HG02759 (cell line): ENCODE measurements around the gene SMYD5.
"Not testable (repeated sequence)": the region's sequence is repeated elsewhere in the genome, so short reads cannot be mapped to it uniquely, and the experiment has no call there.

Experiments used
- ATAC-seq: cut with Tn5 transposase; IDR thresholded peaks from one replicate; pipeline ENCODE4 v1.9.1; 2021; ENCODE audit warnings: mild to moderate bottlenecking, moderate library complexity; ENCODE audit not compliant: unreplicated experiment

SMYD5 gene

DNA sequence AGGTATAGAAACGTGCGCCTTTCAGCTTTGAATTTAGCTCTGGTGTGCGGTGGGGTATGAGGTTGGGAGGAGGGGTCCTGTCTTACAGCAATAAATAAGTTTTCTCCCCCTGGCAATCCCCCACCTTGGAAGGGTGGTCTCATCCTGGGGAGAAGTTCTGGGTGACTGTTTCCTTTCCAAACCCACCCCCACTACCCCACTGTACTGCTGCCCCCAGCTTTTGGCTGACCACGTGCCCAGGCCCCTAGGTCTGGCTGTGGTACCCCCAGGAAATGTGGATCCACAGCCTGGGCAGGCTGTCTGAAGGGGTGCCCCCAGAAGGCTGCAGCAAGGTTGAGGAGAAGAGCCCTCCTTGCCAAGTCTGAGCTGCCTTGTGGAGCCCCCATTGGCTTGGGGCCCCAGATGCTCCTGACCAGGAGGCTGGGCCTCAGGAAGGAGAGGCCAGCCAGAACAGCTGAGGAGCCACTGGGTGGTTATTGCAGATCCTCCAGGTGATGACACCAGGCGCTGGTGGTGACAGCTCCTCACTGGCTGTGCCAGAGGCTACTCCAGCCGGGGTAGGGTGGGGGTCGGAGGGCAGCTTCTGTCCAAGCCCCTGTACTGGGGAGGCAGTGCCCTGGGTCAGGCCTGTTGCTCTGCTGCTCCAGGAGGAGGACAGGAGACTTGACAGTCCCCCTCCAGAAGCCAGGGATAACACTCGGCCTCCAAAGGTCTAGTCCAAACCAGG, 44.3 kb downstream of the SMYD5 start:
- no peak for ATAC-seq

DNA sequence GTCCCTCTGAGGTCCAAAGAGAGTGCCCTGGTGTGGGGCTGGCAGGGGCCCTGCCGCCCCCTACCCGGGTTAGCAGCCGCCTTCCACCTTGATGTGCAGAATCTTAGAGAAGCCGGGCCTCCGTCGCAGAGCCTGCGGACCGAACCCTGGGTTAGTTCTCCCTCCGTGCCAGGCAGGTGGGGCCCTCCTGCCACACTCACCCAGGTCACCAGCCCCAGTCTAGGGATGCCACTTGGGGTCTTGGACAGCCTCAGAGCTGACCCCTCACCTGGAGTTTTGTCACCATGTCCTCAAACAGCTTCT, 44.8 kb downstream of the SMYD5 start:
- ATAC-seq: no peak

DNA sequence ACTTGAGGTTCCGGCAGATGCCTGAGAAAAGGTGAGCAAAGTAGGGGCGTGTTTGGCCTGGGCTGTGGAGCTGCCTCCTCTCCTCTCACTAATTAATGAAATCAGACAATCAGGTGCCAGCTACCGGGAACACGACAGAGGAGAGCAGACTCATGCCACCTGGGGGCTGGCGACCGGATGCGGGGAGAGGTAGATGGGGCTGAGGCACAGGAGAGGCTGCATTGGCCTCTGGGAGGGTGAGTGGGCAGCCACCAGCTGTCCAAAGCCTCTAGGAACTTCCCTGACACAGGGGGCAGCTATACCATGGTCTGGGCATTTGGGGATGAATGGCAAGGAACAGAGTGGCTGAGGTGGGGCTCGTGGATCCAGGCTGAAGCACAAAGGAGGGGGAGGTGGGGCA, 45.2 kb downstream of the SMYD5 start:
- no peak for ATAC-seq

DNA sequence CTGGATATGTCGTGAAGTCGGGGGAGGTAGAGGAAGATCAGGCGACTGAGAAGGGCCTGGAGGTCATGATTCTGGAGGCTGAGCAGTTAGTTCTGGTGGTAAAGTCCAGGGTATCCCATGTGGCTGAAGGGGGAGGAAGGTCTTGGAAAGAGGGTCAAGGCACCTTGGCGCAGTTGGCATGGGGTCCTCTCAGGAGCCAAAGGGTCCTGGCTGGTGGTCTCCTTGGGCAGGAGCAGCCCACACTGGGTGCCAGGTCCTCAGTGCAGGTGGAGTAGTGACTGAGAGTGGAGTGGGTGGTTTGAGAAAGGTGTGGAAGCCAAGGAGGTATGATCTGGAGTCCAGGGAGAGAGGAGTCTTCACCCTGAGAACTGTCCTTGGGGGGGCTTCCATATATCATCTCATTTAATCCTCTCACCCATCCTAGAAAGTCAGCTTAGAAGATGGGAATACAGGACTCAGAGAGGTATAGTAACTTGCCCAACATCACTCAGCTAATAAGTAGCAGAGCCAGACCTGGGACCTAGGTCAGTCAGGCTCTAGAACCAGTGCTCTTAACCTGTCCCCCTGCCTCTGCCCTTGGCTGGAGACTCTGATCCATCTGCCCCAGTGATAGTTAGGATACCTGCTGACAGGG, 45.8 kb downstream of the SMYD5 start:
- no peak for ATAC-seq

DNA sequence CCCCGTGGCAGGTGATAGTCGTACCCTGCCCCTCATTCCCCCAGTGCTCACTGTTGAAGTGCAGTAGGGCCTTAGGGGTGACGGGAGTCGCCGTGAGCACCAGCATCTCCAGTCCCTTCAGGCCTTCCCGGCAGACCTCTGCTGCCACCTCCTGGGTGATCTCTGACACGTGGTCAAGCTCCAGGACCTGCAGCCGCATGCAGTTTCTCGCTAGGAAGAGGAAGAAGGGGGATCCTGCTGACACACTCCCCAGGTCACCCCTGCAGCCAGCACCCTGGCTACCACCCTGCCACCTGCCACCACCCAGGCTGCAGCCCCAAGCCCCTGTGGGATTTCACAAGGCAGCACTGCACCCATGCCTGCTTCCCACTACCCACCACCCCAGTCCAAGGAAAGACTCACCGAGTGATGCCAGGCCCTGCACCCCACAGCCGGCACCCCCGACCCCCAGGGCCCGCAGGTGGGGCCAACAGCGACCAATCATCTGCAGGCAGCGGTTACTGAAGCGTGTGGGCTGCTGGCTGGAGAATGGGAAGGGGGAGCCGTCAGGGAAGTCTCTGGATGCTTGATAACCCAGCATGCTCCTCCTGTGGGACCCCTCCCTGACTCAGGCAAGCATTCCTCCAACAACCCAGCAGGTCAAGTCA, 46.4 kb downstream of the SMYD5 start:
- no peak for ATAC-seq

DNA sequence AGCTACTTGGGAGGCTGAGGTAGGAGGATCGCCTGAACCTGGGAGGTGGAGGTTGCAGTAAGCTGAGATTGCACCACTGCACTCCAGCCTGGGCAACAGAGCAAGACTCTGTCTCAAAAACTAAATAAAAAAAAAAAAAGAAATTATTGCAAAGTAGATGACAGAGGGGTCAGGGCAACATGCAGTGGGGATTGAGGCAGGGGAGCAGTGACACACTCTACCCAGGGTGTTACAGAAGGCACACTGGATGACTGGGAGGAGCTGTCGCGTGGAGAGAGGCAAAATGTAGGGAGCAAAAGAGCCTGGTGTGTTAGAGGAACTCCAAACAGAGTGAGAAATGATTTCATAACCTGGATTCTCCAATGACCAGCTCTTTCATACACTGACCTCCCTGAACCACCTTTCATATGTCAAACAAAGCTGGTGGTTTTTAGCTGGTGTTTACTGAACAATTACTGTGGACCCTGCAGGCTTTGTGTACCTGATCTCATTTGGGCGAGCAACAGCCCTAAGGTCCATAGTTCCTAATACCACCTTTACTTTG, 48.1 kb downstream of the SMYD5 start:
- ATAC-seq: no peak

DNA sequence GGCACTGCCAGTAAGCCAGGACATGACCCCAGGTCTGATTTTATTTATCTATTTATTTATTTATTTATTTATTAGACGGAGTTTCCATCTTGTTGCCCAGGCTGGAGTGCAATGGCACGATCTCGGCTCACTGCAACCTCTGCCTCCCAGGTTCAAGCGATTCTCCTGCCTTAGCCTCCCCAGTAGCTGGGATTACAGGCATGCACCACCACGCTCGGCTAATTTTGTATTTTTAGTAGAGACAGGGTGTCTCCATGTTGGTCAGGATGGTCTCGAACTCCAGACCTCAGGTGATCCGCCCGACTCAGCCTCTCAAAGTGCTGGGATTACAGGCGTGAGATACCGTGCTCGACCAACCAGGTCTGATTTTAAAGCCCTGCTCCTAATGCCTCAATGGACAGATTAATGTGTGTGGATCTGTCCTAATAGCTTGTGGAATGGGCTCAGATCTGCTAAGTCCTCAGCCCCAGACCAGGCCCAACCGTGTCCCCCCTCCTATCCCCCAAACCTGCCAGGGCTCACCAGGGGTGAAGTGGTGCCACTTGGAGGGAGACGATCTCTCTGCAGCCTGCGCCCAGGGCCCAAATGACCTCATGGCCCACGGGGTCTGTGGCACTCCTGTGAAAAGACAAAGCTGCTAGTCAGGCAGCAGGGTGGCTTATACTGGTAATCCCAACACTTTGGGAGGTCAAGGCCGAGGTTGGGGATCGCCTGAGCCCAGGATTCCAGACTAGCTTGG, 48.8 kb downstream of the SMYD5 start:
- ATAC-seq: not testable (repeated sequence)

DNA sequence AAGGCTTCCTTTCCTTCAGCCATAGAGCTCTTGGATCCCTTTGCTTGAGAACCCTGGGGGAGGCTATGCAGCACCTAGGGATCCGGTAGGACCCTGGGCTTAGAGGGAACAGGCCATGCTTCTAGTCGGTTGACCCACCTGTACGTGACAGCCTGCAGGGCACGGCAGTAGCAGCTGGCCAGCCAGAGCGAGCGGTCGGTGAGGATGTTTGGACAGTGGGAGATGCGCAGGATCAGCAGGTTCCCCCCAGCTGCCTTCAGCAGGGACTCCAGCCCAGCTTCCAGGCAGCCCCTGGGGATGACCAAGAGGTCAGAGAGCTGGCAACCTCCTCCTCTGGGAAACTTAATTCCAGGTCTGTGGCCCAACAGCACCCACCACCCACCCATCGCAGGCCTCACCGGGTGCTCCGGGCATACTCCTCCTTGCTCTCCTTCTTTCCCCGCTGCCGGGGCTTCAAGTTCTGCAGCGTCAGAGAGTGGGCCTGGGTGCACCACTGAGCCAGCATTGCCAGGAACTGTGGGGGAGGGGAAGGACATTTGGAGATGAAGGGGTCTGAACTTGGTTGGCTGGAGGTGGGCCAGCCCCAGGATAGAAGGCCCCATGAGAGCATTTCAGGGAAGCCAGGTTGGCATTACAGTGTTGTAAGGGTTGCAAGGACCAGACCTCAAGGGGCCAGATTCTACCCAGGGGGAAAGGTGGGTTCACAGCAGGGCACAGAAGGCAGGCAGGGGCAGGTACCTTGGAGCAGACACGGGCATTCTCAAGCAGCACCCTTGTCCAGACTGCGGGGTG, 49.7 kb downstream of the SMYD5 start:
- no peak for ATAC-seq

DNA sequence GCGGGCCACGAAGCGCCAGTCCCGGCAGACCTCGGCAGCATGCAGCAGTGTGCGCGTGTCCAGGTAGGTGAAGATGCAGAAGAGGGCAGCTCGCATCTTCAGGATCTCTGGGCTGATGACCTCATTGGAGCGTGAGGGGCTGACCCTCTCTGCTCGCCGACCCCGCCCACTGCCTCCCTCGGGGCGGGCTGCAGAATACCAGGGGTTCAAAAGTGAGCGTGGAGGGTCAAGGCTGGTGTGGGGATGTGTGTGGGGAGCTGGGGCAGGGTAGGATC, 50.2 kb downstream of the SMYD5 start:
- no peak for ATAC-seq

DNA sequence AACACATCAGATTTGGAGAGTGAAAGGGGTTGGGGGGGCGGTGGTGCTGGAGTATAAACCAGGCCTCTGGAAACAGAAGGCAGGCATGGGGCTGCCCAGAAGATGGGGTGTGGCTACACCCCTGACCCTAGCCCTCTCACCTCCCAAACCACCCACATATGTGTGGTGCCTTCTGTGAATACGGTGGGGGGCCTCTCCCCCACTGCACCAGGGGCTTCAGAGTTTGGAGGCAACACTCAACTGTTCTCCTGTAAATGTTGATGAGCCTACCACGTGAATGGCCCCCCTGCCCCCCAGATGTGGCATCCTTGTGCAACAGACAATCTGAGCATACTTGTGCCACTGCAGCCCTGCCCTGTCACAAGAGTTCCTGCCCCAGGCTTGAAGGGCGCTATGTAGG, 50.7 kb downstream of the SMYD5 start:
- no peak for ATAC-seq

DNA sequence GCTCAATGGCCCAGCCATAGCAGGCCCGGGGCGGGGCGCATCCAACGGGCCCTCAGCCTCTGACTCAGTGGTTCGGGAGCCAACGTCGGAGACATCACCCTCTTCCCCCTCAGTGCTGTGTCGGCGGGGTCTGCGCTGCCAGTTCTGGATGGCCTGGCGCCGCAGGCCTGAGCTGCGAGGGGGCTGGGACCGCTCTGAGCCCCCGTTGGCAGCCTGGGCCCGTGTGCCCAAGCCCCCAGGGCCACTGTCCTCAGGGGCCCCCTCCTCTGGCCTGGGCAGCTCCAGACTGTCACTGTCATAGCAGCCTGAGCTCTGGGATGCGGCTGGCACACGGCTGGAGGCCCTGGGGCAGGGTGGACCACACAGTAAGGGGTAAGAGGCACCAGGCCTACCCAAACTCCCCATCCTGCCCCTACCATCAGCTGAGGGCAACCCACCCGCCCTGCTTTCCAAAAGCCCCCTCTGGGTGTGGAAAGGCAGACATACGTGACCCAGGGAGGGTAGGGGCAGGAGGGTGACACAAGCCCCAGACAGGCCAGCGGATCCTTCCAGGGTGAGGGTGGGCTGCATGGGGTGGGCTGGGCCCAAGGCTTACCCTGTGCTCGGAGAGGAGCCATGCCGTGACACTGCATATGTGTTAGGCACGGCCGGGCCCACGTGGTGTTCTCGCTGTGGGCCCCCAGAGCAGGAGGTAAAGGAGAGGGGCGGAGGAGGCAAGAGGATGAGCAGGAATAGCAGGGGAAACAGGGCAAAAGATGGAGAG, 51.4 kb downstream of the SMYD5 start:
- ATAC-seq: no peak

DNA sequence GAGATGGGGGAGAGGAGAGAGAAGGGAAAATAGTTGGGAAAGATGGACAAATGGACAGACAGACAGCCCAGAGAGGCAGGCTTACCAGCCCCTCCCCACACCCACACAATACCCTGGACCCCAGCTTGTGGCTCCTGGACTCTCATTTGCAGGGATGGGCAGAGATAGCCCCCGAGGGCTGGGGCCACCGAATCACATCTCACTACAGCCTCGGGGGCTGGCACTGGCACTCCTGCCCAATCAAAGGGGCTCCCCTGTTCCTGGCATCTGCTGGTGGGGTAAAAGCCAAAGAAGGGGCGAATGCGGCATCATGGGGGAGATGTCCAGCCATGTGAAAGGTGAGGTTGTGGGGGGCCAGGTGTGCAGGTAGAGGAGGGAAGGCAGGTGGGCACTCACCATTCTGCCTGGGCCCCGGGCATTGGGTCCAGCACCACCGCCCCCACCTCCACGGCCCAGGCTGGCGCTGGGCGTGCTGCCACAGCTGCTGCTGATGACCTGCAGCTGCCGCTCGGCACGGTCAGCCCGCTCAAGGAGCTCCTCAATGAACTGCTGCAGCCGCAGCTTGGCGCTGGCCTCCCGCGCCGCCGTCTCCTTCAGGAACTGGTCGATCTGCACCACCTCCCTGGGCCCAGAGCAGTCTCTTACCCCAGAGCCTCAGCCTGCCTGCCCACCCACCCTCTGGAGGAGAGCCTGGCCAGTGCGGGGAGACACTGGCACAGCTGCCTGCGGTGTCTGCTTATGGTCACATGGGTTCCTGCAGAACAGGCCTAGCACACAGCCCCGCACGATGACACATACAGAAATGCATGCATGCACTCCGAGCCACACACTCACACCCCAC, 52.2 kb downstream of the SMYD5 start:
- no peak for ATAC-seq

DNA sequence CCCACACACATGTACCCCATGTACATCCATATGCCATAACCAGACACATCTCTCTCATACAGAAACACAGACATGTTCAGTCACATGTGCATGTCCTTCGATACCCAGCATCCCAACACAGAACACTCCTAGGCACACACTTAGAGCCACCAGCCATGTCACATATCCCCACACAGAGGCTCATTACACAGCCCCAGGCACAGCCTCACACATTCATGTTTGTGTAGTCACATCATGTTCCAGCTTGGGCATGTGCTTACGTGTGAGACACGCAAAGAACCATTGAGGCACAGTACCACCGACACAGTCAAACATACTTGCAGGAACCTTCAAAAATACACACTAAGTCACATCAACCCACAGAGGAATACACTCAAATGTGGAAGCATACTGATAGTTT, 53.0 kb downstream of the SMYD5 start:
- no peak for ATAC-seq

DNA sequence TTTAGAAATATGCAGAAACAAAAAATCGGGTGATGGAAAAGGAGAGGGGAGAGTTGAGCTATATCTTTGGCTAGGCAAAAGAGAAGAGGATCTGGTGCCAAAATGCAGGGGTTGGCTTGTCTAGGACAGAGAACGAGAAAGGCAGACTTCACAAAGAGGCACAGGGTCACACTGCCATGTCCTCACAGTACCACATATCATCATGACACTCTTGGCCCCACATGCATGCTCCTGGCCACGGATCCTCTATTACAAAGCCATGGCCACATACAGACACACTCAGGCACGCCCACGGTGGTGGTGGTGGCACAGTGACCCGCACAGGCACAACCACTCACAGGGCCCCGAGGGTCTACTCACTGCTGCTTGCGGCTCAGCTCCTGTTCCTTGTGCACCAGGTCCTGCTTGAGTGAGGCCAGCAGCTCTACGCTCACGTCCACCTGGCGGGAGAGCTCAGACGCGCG, 54.4 kb downstream of the SMYD5 start:
- ATAC-seq: no peak

DNA sequence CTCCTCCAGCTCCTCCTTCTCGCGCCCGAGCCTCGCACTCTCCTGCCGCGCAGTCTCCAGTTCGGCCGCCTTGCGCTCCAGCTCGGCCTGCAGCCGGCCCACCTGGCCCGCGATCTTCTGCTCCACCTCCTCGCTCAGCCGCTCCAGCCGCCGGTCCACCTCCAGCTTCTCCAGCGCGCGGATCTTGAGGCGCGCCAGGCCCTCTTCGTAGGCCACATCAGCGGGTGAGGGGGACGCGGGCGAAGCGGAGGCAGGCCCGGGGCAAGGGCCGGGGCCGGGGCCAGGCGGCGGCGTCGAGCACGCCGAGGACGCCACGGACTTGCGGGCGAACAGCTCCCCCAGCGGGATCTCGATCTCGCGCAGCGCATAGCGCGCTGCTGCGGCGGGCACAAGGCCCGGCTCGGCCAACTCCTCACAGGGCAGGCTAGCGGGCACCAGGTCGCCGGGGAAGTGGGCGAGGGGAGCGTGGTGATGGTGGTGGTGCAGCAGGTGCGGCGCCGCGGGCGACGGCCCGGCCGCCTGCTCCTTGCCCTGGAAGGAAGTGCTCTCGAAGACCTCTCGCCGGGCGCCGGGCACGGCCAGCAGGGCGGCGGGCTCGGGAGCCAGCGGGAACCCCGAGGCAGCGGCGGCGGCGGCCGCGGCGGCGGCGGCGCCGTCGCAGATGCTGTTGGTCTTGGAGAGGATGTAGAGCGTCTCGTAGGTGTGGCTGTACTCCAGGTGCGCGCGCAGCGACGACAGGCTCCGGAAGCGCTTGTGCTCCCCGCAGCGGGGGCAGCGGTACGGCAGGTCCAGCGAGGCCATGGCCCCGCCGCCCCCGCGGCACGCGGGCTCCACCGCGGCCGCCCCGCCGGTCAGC, 55.0 kb downstream of the SMYD5 start:
- ATAC-seq: peak; percentile 48

DNA sequence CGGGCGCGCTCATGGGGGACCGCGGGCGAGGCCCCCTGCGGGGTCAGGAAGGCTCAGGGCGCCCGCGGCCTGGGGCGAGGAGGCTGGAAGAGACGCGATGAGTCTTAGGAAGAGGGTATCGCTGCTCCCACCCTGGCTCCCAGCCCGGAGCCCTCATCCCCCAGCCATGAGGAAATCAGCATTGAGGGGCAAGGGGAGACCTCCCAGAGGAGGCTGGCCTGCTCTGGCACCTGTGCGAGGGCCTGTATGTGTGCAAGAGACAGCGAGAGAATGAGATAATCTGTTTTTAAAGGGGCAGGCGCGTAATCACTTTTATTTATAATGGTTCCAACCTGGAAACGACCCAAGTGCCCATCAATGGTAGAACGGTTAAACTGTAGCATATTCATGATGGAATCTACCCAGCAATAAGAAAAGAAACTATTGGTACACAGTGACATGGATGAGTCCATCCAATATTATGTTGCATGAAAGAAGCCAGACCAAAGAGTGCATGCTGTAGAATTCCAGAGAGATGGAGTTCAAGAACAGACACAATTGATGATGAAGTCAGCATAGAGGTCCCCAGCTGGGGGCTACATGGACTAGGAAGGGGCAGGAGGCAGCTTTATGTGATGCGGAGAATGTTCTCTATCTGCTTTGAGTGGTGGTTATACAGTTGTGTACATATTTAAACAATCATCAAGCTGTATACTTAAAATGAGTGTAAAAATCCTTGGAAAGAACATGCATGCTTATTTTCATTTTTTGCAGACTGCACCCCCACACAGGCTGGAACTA, 55.8 kb downstream of the SMYD5 start:
- ATAC-seq: no peak

DNA sequence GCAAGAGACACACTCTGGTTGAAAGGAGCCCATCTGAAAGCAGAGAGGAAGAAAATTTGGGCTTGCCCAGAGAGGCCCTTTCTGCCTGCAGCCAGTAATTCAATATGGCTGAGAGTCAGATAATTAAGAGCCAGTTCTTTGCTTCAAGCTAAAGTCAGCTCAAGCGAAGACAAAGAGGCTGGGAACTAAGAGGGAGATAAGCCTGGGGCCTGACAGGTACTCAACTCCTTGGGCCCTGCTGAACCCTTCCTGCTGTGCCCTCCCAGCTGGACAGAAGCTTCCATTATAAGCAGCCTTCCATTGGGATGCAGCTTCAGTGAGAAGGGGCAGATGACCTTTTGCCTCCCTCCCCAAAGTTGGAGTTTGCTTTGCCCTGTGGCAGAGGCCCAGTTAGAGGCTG, 58.2 kb downstream of the SMYD5 start:
- no peak for ATAC-seq
